ENCODE results near the gene IL34. TPM values are rescaled to one million over a fixed set of nuclear protein-coding genes. Genes with fewer than 3 reads are reported as not detected.

Gene IL34
- polyA plus RNA-seq, 1 donor from 2014 or later: 3.0 TPM

GRCh38 chr16:70686376-70687101 lies 40.2 kb downstream of the IL34 start:
- TF ChIP-seq POLR2AphosphoS5 (IDR thresholded peaks at IDR 0.05): no peak
- TF ChIP-seq SMC3 (conservative IDR thresholded peaks at IDR 0.05; ENCODE audit: poor library complexity): no peak
- TF ChIP-seq EZH2 (IDR thresholded peaks at IDR 0.05; ENCODE audit: borderline replicate concordance, insufficient read depth, low read length, poor library complexity, severe bottlenecking): no peak
- peak; percentile 5 for TF ChIP-seq EP300 (conservative IDR thresholded peaks at IDR 0.05; ENCODE audit: poor library complexity, severe bottlenecking)
- no peak for TF ChIP-seq TAF1 (IDR thresholded peaks at IDR 0.05; ENCODE audit: low read depth)
- no peak for TF ChIP-seq MXI1 (conservative IDR thresholded peaks at IDR 0.05; ENCODE audit: poor library complexity, severe bottlenecking)
- Histone ChIP-seq H3K27me3 (ENCODE audit: insufficient read depth, low read depth, low read length) (no peaks in the 10 kb centered on the region), H2AFZ (ENCODE audit: low read depth, low read length) (peak overlapping the region; percentile 73), H3K9me3 (ENCODE audit: low read length) (no peaks in the 10 kb centered on the region), H4K20me1 (ENCODE audit: insufficient read depth) (peaks cover 3% of the 10 kb centered on the region), H3K4me2 (ENCODE audit: low read length) (peak overlapping the region; percentile 55), H3K4me3 (ENCODE audit: low read length) (peak overlapping the region; percentile 63), H3K9me2 (ENCODE audit: insufficient read depth, low read length) (no peaks in the 10 kb centered on the region), H3K79me2 (replicated peaks; ENCODE audit: insufficient read depth, low read length) (peaks cover 23% of the 10 kb centered on the region), H3F3A (ENCODE audit: insufficient read depth, low read length, poor library complexity, severe bottlenecking) (no peaks in the 10 kb centered on the region), H3K27ac (ENCODE audit: low read length) (peak overlapping the region; percentile 73), H3K9ac (ENCODE audit: low read length) (peak overlapping the region; percentile 82), H3K36me3 (ENCODE audit: insufficient read depth, low read length) (no peaks in the 10 kb centered on the region)

- Histone ChIP-seq H3K79me2 (replicated peaks; ENCODE audit: insufficient read depth, low read length) (peaks cover 23% of the 10 kb centered on the region), H3K4me3 (ENCODE audit: low read length) (no peak overlapping the region), H3K36me3 (ENCODE audit: insufficient read depth, low read length) (no peaks in the 10 kb centered on the region), H3K9ac (ENCODE audit: low read length) (no peak overlapping the region), H3F3A (ENCODE audit: insufficient read depth, low read length, poor library complexity, severe bottlenecking) (no peaks in the 10 kb centered on the region), H3K27ac (ENCODE audit: low read length) (no peak overlapping the region), H3K27me3 (ENCODE audit: insufficient read depth, low read depth, low read length) (no peaks in the 10 kb centered on the region), H3K9me2 (ENCODE audit: insufficient read depth, low read length) (no peaks in the 10 kb centered on the region), H3K4me2 (ENCODE audit: low read length) (no peak overlapping the region), H3K9me3 (ENCODE audit: low read length) (no peaks in the 10 kb centered on the region), H2AFZ (ENCODE audit: low read depth, low read length) (no peak overlapping the region), H4K20me1 (ENCODE audit: insufficient read depth) (peaks cover 3% of the 10 kb centered on the region)
- TF ChIP-seq CTCF (IDR thresholded peaks at IDR 0.05; ENCODE audit: poor library complexity, severe bottlenecking) (no peak), SMC3 (conservative IDR thresholded peaks at IDR 0.05; ENCODE audit: poor library complexity) (no peak), EZH2 (IDR thresholded peaks at IDR 0.05; ENCODE audit: borderline replicate concordance, insufficient read depth, low read length, poor library complexity, severe bottlenecking) (no peak), MXI1 (conservative IDR thresholded peaks at IDR 0.05; ENCODE audit: poor library complexity, severe bottlenecking) (no peak), TAF1 (IDR thresholded peaks at IDR 0.05; ENCODE audit: low read depth) (no peak), REST (IDR thresholded peaks at IDR 0.05; ENCODE audit: borderline replicate concordance) (no peak), POLR2AphosphoS5 (IDR thresholded peaks at IDR 0.05) (no peak), RAD21 (conservative IDR thresholded peaks at IDR 0.05) (no peak), EP300 (conservative IDR thresholded peaks at IDR 0.05; ENCODE audit: poor library complexity, severe bottlenecking) (no peak)
Observed at GRCh38 chr16:70687102-70687511, 40.7 kb downstream of the IL34 start.

Data from neural cell (in vitro differentiated cells).